ENCODE data around the gene SYNGR1. TPM values are rescaled to one million over a fixed set of nuclear protein-coding genes. Genes with fewer than 3 reads are reported as not detected.

Gene SYNGR1
- total RNA-seq, result 12.9 and 21.4 TPM in 2 replicates

GRCh38 chr22:39349967-39350726, at the start of gene SYNGR1:
Gene SYNGR1, plus strand, starts transcription at chr22:39349991. Its CDS starts 20 bp downstream, at chr22:39350011.

GRCh38 chr22:39319284-39320022, 30.3 kb upstream of the SYNGR1 start, which contains the start of gene RPL3:
Gene RPL3, minus strand, starts transcription at chr22:39319623. Its CDS starts 26 bp downstream, at chr22:39319597.

Other genes with a start within 250 kb of the SYNGR1 start
- 0.49 and 4.1 TPM in 2 replicates for gene CBX7, start 197.3 kb upstream of the SYNGR1 start, total RNA-seq
- 38.3 and 48.2 TPM in 2 replicates for gene PDGFB, start 105.0 kb upstream of the SYNGR1 start, total RNA-seq
- gene RPL3, start 30.4 kb upstream of the SYNGR1 start, total RNA-seq, result 2,016 and 2,592 TPM in 2 replicates
- gene TAB1, start 49.8 kb downstream of the SYNGR1 start, total RNA-seq, result 17.1 and 28.3 TPM in 2 replicates
- 0.16 and 2.2 TPM in 2 replicates for gene MGAT3, start 107.0 kb downstream of the SYNGR1 start, total RNA-seq
- gene MIEF1, start 152.3 kb downstream of the SYNGR1 start, total RNA-seq, result 26.6 and 29.9 TPM in 2 replicates
- 352 and 355 TPM in 2 replicates for gene ATF4, start 170.6 kb downstream of the SYNGR1 start, total RNA-seq
- 92.7 and 114 TPM in 2 replicates for gene RPS19BP1, start 182.8 kb downstream of the SYNGR1 start, total RNA-seq
- gene CACNA1I, start 220.8 kb downstream of the SYNGR1 start, total RNA-seq, result under 0.01 TPM in 1 of 2 replicates, not detected in the other

Measured in mesangial cell (primary cell).